Activated CD8-positive, alpha-beta T cell treated with anti-CD3 and anti-CD28 coated beads for 36 hours (primary cell): Measurements from ENCODE around the gene PNPLA5. TPM values are rescaled to one million over a fixed set of nuclear protein-coding genes. Genes with fewer than 3 reads are reported as not detected.

Experiments
- ATAC-seq: fragments of 200-7000 bp; cut with Tn5 transposase; one replicate; pipeline ENCODE4 v1.10.0; 2021; ENCODE audit warnings: mild to moderate bottlenecking, moderate library complexity
- CTCF ChIA-PET: fragments of 350-600 bp; sonication (Branson Sonifier 250); formaldehyde crosslinking; loops from one replicate; lab custom pipeline; 2021; ENCODE audit warnings: antibody characterized with exemption; lab: Charles Lee
- POLR2A ChIA-PET: fragments of 350-600 bp; sonication (Branson Sonifier 250); formaldehyde crosslinking; loops from one replicate; lab custom pipeline; 2021; ENCODE audit warnings: antibody characterized with exemption; lab: Charles Lee
- DNase-seq: peaks from one replicate; pipeline ENCODE4 v3.0.0-alpha.2; 2020
- H3K27ac Mint-ChIP-seq: one replicate; pipeline ENCODE4 v1.8.0; 2021; ENCODE audit warnings: mild to moderate bottlenecking, mixed read lengths
- H3K27me3 Mint-ChIP-seq: one replicate; pipeline ENCODE4 v1.8.0; 2021; ENCODE audit warnings: mixed read lengths
- H3K36me3 Mint-ChIP-seq: one replicate; pipeline ENCODE4 v1.8.0; 2021; ENCODE audit warnings: low read depth, mixed read lengths
- H3K4me1 Mint-ChIP-seq: one replicate; pipeline ENCODE4 v1.8.0; 2021; ENCODE audit warnings: low read depth, mixed read lengths
- H3K4me3 Mint-ChIP-seq: one replicate; pipeline ENCODE4 v1.8.0; 2021; ENCODE audit warnings: mild to moderate bottlenecking, moderate library complexity, mixed read lengths
- H3K9me3 Mint-ChIP-seq: one replicate; pipeline ENCODE4 v1.8.0; 2021; ENCODE audit warnings: mixed read lengths
- intact Hi-C: fragments of 100-400 bp; cut with micrococcal nuclease; formaldehyde crosslinking; loops from one replicate; pipeline ENCODE4 v1.10.0; 2022
- total RNA-seq, 2 experiments: library from RNA; stranded (reverse); gene quantifications; one replicate each; pipeline ENCODE4 v1.2.3, GENCODE V29; 2021
- TF ChIP-seq, protein P1 (sequence below): fragments of 200-600 bp; IDR thresholded peaks from one replicate; pipeline ENCODE4 v1.8.0; 2022; ENCODE audit warnings: antibody characterized with exemption, mild to moderate bottlenecking

PNPLA5 gene
- total RNA-seq, 2 experiments from 2014 or later, result not detected

DNA sequence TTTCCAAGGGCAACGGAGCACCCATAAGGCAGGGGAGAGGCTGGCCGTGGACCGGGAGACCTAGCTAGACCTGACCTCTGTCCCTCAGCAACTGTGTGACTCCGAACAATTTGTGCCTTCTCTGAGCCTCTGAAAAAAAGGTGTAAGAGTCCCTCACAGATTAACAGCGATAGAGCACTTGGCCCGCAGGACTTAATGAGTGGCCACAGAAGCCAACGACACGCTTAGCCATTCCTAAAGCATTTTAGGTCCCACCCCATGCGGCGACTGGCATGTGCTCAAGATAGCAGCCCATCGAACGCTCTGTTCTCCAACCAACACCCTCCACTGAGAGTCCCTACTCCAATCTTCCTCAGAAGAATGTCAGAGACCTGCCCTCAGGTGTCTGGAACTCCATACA, 31.0 kb downstream of the PNPLA5 start:
- Mint-ChIP-seq H3K4me3 (no peak overlapping the region), H3K4me1 (peaks cover 4% of the 10 kb centered on the region), H3K9me3 (peaks cover 6% of the 10 kb centered on the region), H3K27me3 (peaks cover 41% of the 10 kb centered on the region), H3K36me3 (no peaks in the 10 kb centered on the region), H3K27ac (no peak overlapping the region)
- DNase-seq (no peak), ATAC-seq (no peak)
- ChIA-PET POLR2A (no interaction called here), CTCF (no interaction called here)
- TF ChIP-seq, protein P1, sequence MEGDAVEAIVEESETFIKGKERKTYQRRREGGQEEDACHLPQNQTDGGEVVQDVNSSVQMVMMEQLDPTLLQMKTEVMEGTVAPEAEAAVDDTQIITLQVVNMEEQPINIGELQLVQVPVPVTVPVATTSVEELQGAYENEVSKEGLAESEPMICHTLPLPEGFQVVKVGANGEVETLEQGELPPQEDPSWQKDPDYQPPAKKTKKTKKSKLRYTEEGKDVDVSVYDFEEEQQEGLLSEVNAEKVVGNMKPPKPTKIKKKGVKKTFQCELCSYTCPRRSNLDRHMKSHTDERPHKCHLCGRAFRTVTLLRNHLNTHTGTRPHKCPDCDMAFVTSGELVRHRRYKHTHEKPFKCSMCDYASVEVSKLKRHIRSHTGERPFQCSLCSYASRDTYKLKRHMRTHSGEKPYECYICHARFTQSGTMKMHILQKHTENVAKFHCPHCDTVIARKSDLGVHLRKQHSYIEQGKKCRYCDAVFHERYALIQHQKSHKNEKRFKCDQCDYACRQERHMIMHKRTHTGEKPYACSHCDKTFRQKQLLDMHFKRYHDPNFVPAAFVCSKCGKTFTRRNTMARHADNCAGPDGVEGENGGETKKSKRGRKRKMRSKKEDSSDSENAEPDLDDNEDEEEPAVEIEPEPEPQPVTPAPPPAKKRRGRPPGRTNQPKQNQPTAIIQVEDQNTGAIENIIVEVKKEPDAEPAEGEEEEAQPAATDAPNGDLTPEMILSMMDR, result no peak
- intact Hi-C loops, result no loop called here

- POLR2A ChIA-PET, result no interaction called here
- Mint-ChIP-seq H3K9me3 (peaks cover 6% of the 10 kb centered on the region), H3K4me1 (peaks cover 4% of the 10 kb centered on the region), H3K27me3 (peaks cover 37% of the 10 kb centered on the region), H3K4me3 (no peak overlapping the region), H3K36me3 (no peaks in the 10 kb centered on the region), H3K27ac (no peak overlapping the region)
- TF ChIP-seq, protein P1, result no peak
- no peak for DNase-seq
- no peak for ATAC-seq
- CTCF ChIA-PET, result no interaction called here
- intact Hi-C loops, result no loop called here
These were observed 31.7 kb downstream of the PNPLA5 start for GRCh38 chr22:43860126-43860525.

DNA sequence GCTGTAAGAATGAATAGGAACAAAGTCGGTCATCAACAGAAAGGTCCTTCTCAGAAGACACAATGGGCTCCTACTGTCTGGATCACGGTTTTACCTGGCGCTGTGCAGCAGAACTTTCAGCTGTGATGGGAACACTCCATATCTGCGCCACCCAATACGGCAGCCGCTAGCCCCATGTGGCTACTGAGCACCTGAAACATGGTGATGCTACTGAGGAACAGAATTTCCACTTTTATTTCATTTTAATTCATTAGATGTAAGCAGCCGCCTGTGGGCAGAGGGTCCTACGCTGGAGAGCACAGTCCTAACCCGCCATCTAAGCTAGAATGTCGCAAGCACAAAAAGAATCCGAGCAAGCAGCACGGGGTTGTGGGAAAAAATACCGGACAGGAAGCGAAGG, 32.2 kb downstream of the PNPLA5 start:
- TF ChIP-seq, protein P1, result no peak
- Mint-ChIP-seq H3K36me3 (no peaks in the 10 kb centered on the region), H3K27ac (no peak overlapping the region), H3K4me3 (no peak overlapping the region), H3K4me1 (peaks cover 4% of the 10 kb centered on the region), H3K27me3 (peaks cover 33% of the 10 kb centered on the region), H3K9me3 (peaks cover 6% of the 10 kb centered on the region)
- ChIA-PET POLR2A (no interaction called here), CTCF (no interaction called here)
- DNase-seq (no peak), ATAC-seq (no peak)
- intact Hi-C loops, result no loop called here

DNA sequence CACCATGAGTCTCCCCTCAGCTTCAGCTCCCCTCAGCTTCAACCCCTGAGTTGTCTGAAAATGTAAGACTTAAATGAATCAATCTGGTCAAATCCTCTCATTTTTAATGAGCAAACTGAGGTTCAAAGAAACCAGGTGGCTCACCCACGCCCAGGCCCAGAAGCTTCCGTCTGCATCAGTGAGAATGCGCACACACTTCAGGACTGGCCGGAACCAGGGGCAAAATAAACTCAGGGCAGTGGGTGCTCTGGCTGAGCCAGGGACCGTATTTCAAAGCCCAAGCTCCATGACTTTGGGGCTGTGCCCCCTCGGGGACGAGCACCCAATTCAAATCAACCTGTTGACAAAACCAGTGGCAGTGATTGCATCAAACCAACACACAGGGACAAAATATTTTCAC, 32.6 kb downstream of the PNPLA5 start:
- POLR2A ChIA-PET, result no interaction called here

GRCh38 chr22:43858156-43858895, 33.5 kb downstream of the PNPLA5 start:
- Mint-ChIP-seq H3K9me3 (peaks cover 6% of the 10 kb centered on the region), H3K27ac (no peak overlapping the region), H3K4me3 (no peak overlapping the region), H3K36me3 (no peaks in the 10 kb centered on the region), H3K4me1 (peaks cover 4% of the 10 kb centered on the region), H3K27me3 (peaks cover 25% of the 10 kb centered on the region)
- intact Hi-C loops, result no loop called here
- TF ChIP-seq, protein P1, result no peak
- ATAC-seq (no peak), DNase-seq (no peak)
- ChIA-PET POLR2A (no interaction called here), CTCF (no interaction called here)

More for the DNA sequence above, 32.6 kb downstream of the PNPLA5 start:
- Mint-ChIP-seq H3K4me3 (no peak overlapping the region), H3K36me3 (no peaks in the 10 kb centered on the region), H3K4me1 (peaks cover 4% of the 10 kb centered on the region), H3K27ac (no peak overlapping the region), H3K9me3 (peaks cover 6% of the 10 kb centered on the region), H3K27me3 (peaks cover 32% of the 10 kb centered on the region)
- DNase-seq (no peak), ATAC-seq (no peak)
- CTCF ChIA-PET, result no interaction called here
- TF ChIP-seq, protein P1, result no peak
- intact Hi-C loops, result no loop called here
